ENCODE results near the gene SHB.

SHB gene

GRCh38 chr9:37922363-37923117, 146.5 kb downstream of the SHB start:
- in situ Hi-C loops (cut with MboI; ENCODE audit: low sequenced_read_pairs), result loop anchor here (10.0 kb wide), 1 partner anchor 152 kb away; no protein-coding TSS in a partner anchor

- in situ Hi-C loops (cut with MboI; ENCODE audit: low sequenced_read_pairs), result loop anchor here (10.0 kb wide), 1 partner anchor 153 kb away; no protein-coding TSS in a partner anchor
These were observed 147.3 kb downstream of the SHB start for GRCh38 chr9:37921546-37922300.

- in situ Hi-C loops (cut with MboI; ENCODE audit: low sequenced_read_pairs), result loop anchor here (10.0 kb wide), 1 partner anchor 154 kb away; no protein-coding TSS in a partner anchor
These were observed 147.9 kb downstream of the SHB start for GRCh38 chr9:37921168-37921510.

GRCh38 chr9:37920471-37921167, 148.4 kb downstream of the SHB start:
- in situ Hi-C loops (cut with MboI; ENCODE audit: low sequenced_read_pairs), result loop anchor here (10.0 kb wide), 1 partner anchor 154 kb away; no protein-coding TSS in a partner anchor

- in situ Hi-C loops (cut with MboI; ENCODE audit: low sequenced_read_pairs), result loop anchor here (10.0 kb wide), 2 partner anchors 155 to 445 kb away; no protein-coding TSS in a partner anchor
These were observed 149.1 kb downstream of the SHB start for GRCh38 chr9:37919956-37920335.

- in situ Hi-C loops (cut with MboI; ENCODE audit: low sequenced_read_pairs), result loop anchor here (10.0 kb wide), 1 partner anchor 445 kb away; no protein-coding TSS in a partner anchor
These were observed 149.6 kb downstream of the SHB start for GRCh38 chr9:37919246-37919955.

GRCh38 chr9:37918665-37919170, 150.3 kb downstream of the SHB start:
- in situ Hi-C loops (cut with MboI; ENCODE audit: low sequenced_read_pairs), result loop anchor here (10.0 kb wide), 1 partner anchor 446 kb away; no protein-coding TSS in a partner anchor

GRCh38 chr9:37917801-37918664, 151.0 kb downstream of the SHB start:
- in situ Hi-C loops (cut with MboI; ENCODE audit: low sequenced_read_pairs), result loop anchor here (10.0 kb wide), 1 partner anchor 447 kb away; no protein-coding TSS in a partner anchor

GRCh38 chr9:37917313-37917731, 151.7 kb downstream of the SHB start:
- in situ Hi-C loops (cut with MboI; ENCODE audit: low sequenced_read_pairs), result loop anchor here (10.0 kb wide), 1 partner anchor 447 kb away; no protein-coding TSS in a partner anchor

GRCh38 chr9:37916471-37917312, 152.3 kb downstream of the SHB start:
- in situ Hi-C loops (cut with MboI; ENCODE audit: low sequenced_read_pairs), result loop anchor here (10.0 kb wide), 1 partner anchor 448 kb away; no protein-coding TSS in a partner anchor

- in situ Hi-C loops (cut with MboI; ENCODE audit: low sequenced_read_pairs), result loop anchor here (10.0 kb wide), 1 partner anchor 449 kb away; no protein-coding TSS in a partner anchor
These were observed 153.0 kb downstream of the SHB start for GRCh38 chr9:37915911-37916470.

GRCh38 chr9:37914701-37915358, 154.2 kb downstream of the SHB start:
- in situ Hi-C loops (cut with MboI; ENCODE audit: low sequenced_read_pairs), result loop anchor here (10.0 kb wide), 1 partner anchor 450 kb away; no protein-coding TSS in a partner anchor

GRCh38 chr9:37914154-37914551, 154.9 kb downstream of the SHB start:
- in situ Hi-C loops (cut with MboI; ENCODE audit: low sequenced_read_pairs), result loop anchor here (10.0 kb wide), 1 partner anchor 451 kb away; no protein-coding TSS in a partner anchor

- in situ Hi-C loops (cut with MboI; ENCODE audit: low sequenced_read_pairs), result loop anchor here (10.0 kb wide), 1 partner anchor 451 kb away; no protein-coding TSS in a partner anchor
These were observed 155.4 kb downstream of the SHB start for GRCh38 chr9:37913480-37914153.

- in situ Hi-C loops (cut with MboI; ENCODE audit: low sequenced_read_pairs), result loop anchor here (10.0 kb wide), 1 partner anchor 454 kb away; no protein-coding TSS in a partner anchor
These were observed 157.8 kb downstream of the SHB start for GRCh38 chr9:37911271-37911681.

GRCh38 chr9:37910271-37910670, 158.8 kb downstream of the SHB start:
- in situ Hi-C loops (cut with MboI; ENCODE audit: low sequenced_read_pairs), result loop anchor here (10.0 kb wide), 1 partner anchor 455 kb away; no protein-coding TSS in a partner anchor

All from HL-60/S4 treated with phorbol 12-myristate 13-acetate at 8.2 ng/mL for 4 days and 3 days (cell line).